ENCODE results near the gene PHACTR2.

The PHACTR2 gene

DNA sequence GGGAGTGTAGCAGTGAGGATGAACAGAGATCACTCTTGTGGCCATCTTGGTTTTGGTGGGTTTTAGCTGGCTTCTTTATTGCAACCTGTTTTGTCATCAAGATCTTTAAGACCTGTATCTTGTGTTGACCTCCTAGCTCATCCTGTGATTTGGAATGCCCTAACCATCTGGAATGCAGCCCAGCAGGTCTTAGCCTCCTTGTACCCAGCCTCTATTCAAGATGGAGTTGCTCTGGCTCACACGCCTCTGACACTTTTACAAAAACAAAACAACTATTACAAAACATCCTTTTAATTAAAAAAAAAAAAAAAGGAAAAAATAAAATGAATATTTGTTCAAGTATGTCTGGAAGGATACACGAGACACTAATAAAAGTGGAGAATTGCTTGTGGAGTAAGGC, 62.4 kb downstream of the PHACTR2 start:
- no peaks in the 10 kb centered on the region for H3K79me2 ChIP-seq (ENCODE audit: low read length)
- TF ChIP-seq EZH2 (optimal IDR thresholded peaks at IDR 0.05; ENCODE audit: low read depth, low read length) = no peak
- TF ChIP-seq, protein P1, sequence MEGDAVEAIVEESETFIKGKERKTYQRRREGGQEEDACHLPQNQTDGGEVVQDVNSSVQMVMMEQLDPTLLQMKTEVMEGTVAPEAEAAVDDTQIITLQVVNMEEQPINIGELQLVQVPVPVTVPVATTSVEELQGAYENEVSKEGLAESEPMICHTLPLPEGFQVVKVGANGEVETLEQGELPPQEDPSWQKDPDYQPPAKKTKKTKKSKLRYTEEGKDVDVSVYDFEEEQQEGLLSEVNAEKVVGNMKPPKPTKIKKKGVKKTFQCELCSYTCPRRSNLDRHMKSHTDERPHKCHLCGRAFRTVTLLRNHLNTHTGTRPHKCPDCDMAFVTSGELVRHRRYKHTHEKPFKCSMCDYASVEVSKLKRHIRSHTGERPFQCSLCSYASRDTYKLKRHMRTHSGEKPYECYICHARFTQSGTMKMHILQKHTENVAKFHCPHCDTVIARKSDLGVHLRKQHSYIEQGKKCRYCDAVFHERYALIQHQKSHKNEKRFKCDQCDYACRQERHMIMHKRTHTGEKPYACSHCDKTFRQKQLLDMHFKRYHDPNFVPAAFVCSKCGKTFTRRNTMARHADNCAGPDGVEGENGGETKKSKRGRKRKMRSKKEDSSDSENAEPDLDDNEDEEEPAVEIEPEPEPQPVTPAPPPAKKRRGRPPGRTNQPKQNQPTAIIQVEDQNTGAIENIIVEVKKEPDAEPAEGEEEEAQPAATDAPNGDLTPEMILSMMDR (IDR thresholded peaks at IDR 0.05; ENCODE audit: low read length) = no peak
- TF ChIP-seq EZH2phosphoT487 (IDR thresholded peaks at IDR 0.05; ENCODE audit: low read length) = no peak

DNA sequence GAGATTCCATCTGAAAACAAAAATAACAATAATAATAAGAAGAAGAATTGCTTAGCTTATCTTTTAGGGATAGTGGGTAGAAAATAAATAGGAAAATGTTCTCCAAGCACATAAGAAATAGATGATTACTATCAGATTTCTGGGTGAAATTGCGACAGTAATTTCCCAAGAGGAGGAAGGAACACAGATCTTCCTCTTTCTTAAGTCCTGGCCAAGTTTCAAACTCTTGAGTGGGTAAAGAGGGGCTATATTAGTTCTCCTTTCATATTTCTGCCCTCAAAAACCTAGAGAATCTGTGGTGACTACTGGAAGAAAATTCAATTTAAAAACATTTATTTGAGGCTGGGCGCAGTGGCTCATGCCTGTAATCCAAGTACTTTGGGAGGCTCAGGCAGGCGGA, 63.7 kb downstream of the PHACTR2 start:
- H3K9me3 ChIP-seq (replicated peaks; ENCODE audit: insufficient read depth, low read length) = no peaks in the 10 kb centered on the region
- no peak overlapping the region for H3K27ac ChIP-seq (ENCODE audit: low read length)
- no peak overlapping the region for H2AFZ ChIP-seq (ENCODE audit: low read length)
- H3K79me2 ChIP-seq (ENCODE audit: low read length) = no peaks in the 10 kb centered on the region
- TF ChIP-seq EZH2 (optimal IDR thresholded peaks at IDR 0.05; ENCODE audit: low read depth, low read length) (no peak), EZH2phosphoT487 (IDR thresholded peaks at IDR 0.05; ENCODE audit: low read length) (no peak)
- TF ChIP-seq, protein P1 (IDR thresholded peaks at IDR 0.05; ENCODE audit: low read length) = no peak
- no peak overlapping the region for H3K9ac ChIP-seq (ENCODE audit: low read length)
- no peak overlapping the region for H3K4me2 ChIP-seq (ENCODE audit: low read depth, low read length)
- H3K4me1 ChIP-seq (ENCODE audit: low read length) = no peaks in the 10 kb centered on the region
- H3F3A ChIP-seq (ENCODE audit: insufficient read depth, low read length) = no peaks in the 10 kb centered on the region
- H3K36me3 ChIP-seq (replicated peaks; ENCODE audit: insufficient read depth, low read length) = no peaks in the 10 kb centered on the region
- H3K9me2 ChIP-seq (replicated peaks; ENCODE audit: insufficient read depth, low read length) = no peaks in the 10 kb centered on the region
- DNase-seq = no peak
- H3K4me3 ChIP-seq (ENCODE audit: low read length) = no peak overlapping the region
- H4K20me1 ChIP-seq (ENCODE audit: insufficient read depth, low read length) = no peaks in the 10 kb centered on the region
- no peaks in the 10 kb centered on the region for H3K27me3 ChIP-seq (replicated peaks; ENCODE audit: insufficient read depth, low read length)

More for the DNA sequence above, 62.4 kb downstream of the PHACTR2 start:
- no peaks in the 10 kb centered on the region for H3K4me1 ChIP-seq (ENCODE audit: low read length)
- H3K4me2 ChIP-seq (ENCODE audit: low read depth, low read length) = no peak overlapping the region
- no peak overlapping the region for H3K4me3 ChIP-seq (ENCODE audit: low read length)
- H3K9me3 ChIP-seq (replicated peaks; ENCODE audit: insufficient read depth, low read length) = no peaks in the 10 kb centered on the region
- DNase-seq = no peak
- no peak overlapping the region for H3K27ac ChIP-seq (ENCODE audit: low read length)
- no peaks in the 10 kb centered on the region for H3K27me3 ChIP-seq (replicated peaks; ENCODE audit: insufficient read depth, low read length)
- no peaks in the 10 kb centered on the region for H3F3A ChIP-seq (ENCODE audit: insufficient read depth, low read length)
- H3K36me3 ChIP-seq (replicated peaks; ENCODE audit: insufficient read depth, low read length) = no peaks in the 10 kb centered on the region
- no peaks in the 10 kb centered on the region for H3K9me2 ChIP-seq (replicated peaks; ENCODE audit: insufficient read depth, low read length)
- H2AFZ ChIP-seq (ENCODE audit: low read length) = no peak overlapping the region
- H4K20me1 ChIP-seq (ENCODE audit: insufficient read depth, low read length) = no peaks in the 10 kb centered on the region
- no peak overlapping the region for H3K9ac ChIP-seq (ENCODE audit: low read length)

DNA sequence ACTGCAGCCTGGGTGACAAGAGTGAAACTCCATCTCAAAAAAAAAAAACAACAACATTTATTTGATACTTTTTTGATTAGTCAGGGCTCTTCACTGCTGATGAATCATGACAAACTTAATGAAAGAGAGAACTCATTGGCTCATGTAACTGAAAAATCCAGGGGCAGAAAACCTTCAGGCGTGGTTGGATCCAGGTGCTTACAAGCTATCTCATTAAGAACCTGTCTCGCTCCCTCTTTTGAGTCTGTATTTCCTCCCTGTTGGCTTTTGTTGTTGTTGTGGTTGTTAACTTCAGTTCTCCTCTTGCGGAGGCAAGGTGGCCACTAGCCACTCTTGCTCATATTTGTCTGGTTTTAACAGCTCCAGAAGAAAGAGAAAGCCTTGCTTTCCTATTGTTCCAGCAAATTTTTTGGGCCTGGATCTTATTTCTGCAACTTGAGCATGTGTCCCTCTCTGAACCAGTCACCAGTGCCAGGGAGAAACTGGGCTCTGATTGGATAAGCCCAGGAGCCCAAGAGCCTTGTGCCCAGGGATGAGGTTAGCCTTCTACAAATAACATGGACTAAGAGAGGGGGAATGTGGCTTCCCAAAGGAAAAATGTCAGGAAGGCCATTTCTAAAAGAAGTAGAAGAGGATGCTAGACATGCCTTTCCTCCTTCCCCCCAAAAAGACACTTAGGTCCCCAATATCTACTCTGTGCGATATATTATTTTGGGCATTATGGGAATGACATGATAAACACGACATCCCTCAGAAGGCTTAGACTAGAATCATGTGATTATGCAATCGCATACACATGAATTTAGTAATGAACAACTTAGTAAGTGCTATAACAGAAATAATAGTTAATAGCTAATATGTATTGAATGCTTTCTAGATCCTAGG, 64.5 kb downstream of the PHACTR2 start:
- Histone ChIP-seq H3K4me3 (ENCODE audit: low read length) (no peak overlapping the region), H3K4me1 (ENCODE audit: low read length) (no peaks in the 10 kb centered on the region), H3K9ac (ENCODE audit: low read length) (no peak overlapping the region), H4K20me1 (ENCODE audit: insufficient read depth, low read length) (no peaks in the 10 kb centered on the region), H3K9me3 (replicated peaks; ENCODE audit: insufficient read depth, low read length) (no peaks in the 10 kb centered on the region), H3K79me2 (ENCODE audit: low read length) (no peaks in the 10 kb centered on the region), H3K4me2 (ENCODE audit: low read depth, low read length) (no peak overlapping the region), H3F3A (ENCODE audit: insufficient read depth, low read length) (no peaks in the 10 kb centered on the region), H3K36me3 (replicated peaks; ENCODE audit: insufficient read depth, low read length) (no peaks in the 10 kb centered on the region), H3K9me2 (replicated peaks; ENCODE audit: insufficient read depth, low read length) (no peaks in the 10 kb centered on the region), H3K27ac (ENCODE audit: low read length) (no peak overlapping the region), H2AFZ (ENCODE audit: low read length) (no peak overlapping the region), H3K27me3 (replicated peaks; ENCODE audit: insufficient read depth, low read length) (no peaks in the 10 kb centered on the region)
- TF ChIP-seq EZH2 (optimal IDR thresholded peaks at IDR 0.05; ENCODE audit: low read depth, low read length) (no peak), EZH2phosphoT487 (IDR thresholded peaks at IDR 0.05; ENCODE audit: low read length) (no peak)
- TF ChIP-seq, protein P1 (IDR thresholded peaks at IDR 0.05; ENCODE audit: low read length) = no peak
- DNase-seq = no peak

All from MM.1S (cell line).